Stimulated activated CD4-positive, alpha-beta T cell treated with anti-CD3 and anti-CD28 coated beads, Interleukin-1b, Interleukin-23, amount 100 ng/mL, for 4 hours (primary cell): ENCODE data around the gene MRM1.

Experiments
- DNase-seq, 2 donors: peaks; one replicate each; pipeline ENCODE4 v3.0.0-alpha.2; 2020; ENCODE audit warnings: low read depth in 2 of 2

MRM1 gene, protein sequence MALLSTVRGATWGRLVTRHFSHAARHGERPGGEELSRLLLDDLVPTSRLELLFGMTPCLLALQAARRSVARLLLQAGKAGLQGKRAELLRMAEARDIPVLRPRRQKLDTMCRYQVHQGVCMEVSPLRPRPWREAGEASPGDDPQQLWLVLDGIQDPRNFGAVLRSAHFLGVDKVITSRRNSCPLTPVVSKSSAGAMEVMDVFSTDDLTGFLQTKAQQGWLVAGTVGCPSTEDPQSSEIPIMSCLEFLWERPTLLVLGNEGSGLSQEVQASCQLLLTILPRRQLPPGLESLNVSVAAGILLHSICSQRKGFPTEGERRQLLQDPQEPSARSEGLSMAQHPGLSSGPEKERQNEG

DNA sequence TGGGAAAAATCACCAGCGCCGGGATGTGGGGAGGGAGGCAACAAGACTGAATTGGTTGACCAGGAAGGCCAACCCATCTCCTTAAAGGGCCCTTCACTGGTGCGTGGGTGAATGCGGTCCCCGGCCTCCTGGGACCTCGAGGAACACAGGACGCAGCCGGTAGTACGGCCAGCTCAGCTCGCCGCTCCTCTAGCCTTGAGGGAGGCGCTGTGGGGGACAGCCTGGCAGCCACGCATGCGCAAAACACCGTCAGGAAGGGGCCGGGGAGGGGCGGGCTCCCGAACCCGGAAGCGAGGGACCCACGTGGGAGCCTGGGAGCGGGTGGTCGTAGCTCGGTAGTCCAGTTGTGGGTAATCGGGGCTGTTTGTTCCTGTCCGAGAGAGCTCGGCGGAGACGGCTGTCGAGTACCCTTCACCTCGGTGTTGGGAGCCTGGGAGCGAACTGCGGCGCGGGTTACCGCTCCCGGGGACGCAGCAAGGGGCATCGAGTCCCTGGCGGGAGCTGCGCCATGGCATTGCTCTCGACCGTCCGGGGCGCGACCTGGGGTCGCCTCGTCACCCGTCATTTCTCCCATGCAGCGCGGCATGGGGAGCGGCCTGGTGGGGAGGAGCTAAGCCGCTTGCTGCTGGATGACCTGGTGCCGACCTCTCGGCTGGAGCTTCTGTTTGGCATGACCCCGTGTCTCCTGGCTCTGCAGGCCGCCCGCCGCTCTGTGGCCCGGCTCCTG lies at the start of gene MRM1:
Gene MRM1, plus strand, starts transcription at position 281 of the 727 bp plus-strand sequence. Its CDS starts 228 bp downstream, at position 509.
- peak; percentile 93 for DNase-seq

DNA sequence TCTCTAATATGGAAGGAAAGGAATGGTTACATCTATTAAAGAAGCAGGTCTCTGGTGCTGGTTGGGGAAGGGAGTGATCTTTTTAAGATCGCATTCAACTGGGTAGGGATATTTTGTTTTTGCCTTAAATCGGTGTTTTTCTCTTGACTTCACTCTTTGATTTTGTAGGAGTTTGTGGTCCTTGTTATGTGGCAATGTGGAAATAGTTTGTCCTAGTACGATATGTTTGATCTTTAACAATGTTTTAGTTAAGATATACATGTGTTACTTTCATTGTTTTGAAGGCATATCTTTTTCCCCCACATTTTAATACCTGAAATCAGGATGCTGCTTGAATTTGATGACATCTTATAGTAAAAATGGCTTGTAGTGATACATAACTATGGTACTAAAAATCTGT lies 47.9 kb upstream of the MRM1 start:
- no peak for DNase-seq

DNA sequence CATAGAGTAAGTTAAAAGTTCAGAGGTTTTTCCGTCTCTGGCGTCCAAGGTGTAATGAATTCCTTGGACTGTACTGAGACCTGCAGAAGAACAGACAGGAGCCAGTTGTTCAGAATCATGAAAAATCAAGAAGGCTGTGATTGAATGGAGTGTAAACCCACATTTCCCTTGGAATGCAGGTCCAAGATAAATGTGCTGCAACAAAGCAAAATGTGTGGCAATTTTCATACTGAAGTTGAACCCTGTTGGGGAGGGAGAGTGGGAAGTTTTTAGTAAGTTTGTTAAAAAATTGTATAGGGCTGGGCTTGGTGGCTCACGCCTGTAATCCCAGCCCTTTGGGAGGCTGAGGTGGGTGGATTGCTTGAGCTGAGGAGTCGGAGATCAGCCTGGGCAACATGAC lies 35.3 kb upstream of the MRM1 start:
- DNase-seq: no peak

DNA sequence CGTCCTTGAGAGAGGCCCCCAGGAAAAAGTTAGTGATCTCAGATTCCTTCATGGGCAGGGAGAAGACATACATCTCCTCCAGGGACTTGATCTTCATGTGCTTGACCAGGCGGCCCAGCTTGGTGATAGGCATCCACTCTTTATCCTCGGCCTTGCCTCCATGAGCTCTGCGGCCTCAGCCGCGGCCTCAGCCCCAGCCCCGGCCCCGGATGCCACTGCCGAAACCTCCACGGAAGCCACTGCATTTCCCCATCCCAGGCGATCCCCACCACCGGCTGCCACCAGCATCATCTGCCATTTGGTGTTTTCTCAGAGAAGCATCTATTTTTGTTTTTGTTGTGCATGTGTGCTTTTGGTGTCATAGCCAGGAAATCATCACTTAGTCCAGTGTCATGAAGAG lies 26.4 kb upstream of the MRM1 start:
- no peak for DNase-seq

DNA sequence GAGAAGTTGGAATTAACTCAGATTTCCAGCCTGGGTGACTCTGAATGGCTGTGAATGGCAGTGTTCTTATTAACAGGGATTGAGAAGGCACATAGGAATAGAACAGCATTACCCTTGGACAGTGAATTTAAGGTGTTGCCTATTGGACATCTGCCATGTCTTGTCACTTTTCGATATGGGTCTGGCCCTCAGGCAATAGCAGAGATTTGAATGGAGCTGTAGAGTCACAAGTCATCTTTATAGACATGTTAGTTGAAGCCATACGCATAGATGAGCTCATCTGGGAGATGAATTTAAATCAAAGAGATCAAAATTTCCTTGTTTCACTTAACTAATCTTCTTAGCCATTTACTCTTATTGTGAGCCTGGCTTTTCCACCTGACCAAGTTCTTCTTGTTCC lies 24.6 kb upstream of the MRM1 start:
- DNase-seq: no peak

DNA sequence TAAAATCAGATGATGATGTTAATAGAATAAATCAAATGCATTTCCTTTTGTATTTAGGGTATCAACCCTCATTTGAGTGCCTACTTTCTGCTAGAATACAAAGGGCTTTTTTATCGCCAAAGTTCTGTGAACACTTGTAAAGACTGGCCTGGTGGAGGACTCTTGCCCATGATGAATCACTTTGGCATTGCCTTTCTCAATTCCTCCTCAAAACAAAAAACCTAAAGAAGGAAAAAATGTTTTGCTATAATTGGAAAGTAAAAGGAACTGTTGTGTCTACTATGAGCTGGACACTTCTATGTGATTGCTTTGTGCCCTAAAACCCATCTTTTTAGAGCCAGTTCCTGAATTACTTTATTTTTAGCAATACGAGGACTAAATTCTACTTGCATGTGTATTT lies 22.7 kb upstream of the MRM1 start:
- DNase-seq: no peak

DNA sequence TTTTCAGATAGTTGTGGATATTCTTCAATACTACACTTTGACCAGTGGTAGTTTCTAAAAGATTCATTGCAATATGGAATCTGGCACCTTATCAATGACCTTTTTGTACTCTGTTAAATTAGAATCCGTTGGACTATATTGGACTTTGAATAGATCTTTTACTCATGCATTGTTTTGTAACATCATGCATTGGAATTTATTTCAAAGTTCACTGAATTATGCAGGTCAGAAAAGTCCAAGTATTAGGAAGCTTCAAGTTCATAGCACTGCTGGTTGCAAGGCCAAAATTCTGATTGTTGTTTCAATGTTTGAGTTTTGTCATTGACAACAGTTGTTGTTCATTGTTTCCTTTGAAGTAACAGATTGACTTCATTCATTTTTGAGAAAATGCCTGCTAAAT lies 17.6 kb upstream of the MRM1 start:
- DNase-seq: no peak

DNA sequence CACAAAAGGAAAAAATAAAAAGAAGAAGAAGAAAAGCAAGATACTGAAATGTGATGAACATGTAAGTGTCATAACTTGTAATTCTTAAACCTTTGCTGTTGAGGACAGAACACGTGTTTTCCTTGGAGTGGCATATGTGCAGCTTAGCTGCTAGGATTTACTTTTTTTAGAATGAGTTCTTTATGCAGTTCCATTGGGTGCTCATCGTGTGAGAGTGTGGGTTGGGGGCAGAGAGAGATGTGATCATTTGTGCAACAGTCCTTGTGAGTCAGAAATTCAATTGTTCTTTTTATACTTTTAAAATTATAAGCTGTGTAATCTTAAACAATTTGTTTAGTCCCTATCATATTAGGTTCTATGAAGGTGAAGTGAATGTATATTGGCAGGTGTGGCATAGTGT lies 15.2 kb upstream of the MRM1 start:
- no peak for DNase-seq

DNA sequence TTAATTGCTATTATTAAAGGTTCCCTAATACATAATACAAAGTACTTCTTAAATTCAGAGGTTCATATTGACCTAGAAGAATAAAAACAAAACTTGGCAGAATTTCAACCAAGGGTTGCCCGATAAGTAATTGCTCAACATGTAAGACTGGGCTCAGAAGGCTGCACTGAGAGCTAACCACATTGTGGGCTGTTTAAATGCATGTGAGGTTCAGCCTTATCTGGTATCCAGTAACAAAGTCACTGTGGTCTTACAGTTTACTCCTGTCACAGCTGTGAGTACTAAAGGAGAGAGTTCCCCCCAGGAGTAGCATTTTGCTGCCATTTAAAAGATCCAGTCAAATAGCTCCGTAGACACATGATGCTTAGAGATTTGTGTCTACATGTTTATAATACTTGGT lies 11.3 kb upstream of the MRM1 start:
- DNase-seq: no peak

DNA sequence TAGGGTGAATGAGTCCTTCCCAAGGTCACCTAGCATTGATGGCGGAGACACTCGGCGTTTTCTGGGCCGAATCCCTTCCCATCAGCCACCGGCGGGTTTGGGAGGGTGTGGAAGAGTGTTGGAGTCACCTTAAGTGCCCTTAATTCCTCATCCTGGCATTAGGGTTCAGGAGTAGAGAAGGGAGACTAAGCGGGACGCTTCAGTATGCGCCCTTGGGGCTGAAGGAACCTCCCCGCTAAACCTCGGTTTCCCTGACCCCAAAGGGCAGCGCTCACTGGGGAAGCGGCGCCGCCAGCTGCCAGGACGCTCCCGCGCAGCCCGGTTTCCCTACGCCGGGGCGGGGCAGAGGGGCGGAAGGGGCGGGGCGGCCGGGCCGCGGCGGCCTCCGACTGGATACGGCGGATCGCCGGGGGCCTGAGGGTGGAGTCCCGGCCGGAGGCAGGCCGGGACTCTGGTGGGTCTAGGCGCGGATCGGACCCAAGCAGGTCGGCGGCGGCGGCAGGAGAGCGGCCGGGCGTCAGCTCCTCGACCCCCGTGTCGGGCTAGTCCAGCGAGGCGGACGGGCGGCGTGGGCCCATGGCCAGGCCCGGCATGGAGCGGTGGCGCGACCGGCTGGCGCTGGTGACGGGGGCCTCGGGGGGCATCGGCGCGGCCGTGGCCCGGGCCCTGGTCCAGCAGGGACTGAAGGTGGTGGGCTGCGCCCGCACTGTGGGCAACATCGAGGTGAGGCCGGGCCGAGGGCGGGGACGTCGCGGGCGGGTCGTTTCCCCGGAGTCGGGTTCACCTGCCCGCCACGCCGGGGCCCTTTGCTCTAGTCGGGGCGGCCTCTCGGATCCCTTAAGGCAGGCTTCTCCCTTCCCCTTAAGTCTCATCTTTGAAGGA lies 9.7 kb upstream of the MRM1 start, which contains the start of gene DHRS11:
Gene DHRS11, plus strand, starts transcription at position 446 of the 882 bp plus-strand sequence. Its CDS starts 131 bp downstream, at position 577.
- DNase-seq: peak; percentile 61 to 86

DNA sequence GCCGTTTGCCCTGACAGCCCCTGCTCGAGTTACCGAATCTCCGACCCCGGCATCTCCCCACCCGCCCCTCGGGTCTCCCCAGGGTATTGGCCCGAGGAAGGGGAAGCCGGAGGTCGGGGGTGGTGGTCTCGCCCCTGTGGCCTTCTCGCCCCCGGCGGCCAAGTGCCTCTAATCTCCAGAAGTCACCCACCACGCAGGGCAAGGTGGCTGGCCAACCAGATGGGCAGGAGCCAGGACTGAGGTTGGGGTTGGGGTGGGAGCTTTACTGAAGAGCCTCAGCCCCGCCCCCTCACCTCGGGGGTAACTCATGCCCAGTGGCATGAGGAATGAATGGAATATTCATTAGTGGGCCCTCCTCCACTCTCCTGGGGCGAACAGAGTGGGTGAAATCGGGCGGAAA lies 9.1 kb upstream of the MRM1 start:
- DNase-seq: no peak

DNA sequence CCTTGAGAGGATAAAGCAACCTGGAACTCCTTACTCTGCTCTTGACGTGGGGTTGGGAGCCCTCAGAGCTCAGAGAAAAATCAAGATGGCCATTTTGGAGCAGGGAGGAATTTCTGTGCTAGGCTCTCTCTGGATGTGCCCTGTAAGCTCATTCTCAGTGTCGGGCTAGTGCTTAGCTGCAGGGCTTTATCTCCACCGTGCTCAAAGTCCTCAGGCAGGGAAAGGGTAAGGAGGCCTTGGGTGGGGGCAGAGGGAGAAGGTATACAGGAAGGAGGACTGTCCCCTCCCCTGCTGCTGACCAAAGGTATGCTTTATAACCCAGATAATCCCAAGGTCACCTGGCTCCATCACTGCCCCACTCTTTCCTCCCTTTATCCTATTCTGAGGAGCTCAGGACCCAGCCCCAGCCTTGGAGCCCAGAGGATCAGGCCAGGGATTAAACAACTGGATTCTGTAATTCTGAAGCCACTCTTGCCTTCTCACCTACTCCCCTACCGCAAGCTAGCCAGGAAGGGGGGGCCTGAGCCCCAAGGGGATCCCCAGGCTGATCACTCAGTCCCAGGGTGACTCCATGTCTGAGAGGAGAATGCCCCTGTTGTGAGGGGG lies 8.6 kb upstream of the MRM1 start:
- DNase-seq: no peak

DNA sequence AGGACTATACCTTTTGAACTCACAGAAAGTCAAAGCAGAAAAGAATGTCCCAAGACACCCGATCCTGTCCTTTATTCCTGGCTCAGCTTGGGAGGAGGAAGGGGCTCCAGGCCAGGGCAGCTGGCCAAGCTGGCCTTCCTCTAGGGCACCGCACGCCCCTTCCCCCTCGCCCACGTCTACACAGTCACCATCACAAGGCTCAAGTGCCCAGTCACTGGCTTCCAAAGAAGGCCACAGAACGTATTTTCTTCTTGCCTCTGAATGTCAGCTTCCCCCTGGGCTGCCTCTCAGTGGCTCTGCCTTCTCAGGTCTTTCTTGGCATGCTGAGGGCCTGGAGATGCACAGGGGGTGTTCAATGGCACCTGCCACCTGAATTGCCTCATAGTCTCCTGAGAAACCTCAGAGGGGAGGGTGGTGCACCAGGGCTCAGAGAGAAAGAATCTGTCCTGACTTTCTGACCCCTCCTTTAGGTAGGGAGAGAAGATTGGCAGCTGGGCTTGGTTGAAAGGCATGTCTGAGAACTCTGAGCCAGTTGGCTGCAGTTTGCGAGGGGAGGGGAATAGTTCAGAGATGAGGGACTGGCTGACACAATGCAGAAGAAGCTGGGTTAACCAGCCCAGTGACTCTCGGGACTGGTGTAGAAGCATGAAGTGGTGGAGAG lies 7.6 kb upstream of the MRM1 start:
- no peak for DNase-seq

DNA sequence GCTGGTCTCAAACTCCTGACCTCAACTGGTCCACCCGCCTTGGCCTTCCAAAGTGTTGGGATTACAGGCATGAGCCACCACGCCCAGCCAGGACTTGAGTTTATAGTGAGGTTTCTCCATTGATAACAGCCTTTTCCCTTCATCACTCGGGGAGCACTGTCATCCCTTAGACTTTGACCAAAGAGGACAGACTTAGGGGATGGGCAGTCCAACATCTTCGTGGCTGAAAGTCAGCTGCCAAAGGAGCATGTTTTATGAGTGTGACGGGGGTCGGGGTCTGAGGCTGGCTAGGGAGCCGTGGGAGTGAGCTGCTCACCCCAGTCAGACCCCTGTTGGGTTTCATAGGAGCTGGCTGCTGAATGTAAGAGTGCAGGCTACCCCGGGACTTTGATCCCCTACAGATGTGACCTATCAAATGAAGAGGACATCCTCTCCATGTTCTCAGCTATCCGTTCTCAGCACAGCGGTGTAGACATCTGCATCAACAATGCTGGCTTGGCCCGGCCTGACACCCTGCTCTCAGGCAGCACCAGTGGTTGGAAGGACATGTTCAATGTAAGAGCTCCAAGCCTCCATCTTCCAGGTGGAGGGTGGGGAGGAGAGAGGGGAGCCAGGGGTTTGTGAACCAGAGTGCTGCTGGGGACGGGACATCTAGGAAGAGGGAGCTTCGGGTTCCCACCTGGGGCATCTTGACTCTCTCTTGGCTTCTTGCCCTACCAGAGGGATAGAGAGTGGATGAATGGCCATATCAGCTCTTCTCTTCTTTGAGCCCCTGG lies 6.6 kb upstream of the MRM1 start:
- DNase-seq: no peak

DNA sequence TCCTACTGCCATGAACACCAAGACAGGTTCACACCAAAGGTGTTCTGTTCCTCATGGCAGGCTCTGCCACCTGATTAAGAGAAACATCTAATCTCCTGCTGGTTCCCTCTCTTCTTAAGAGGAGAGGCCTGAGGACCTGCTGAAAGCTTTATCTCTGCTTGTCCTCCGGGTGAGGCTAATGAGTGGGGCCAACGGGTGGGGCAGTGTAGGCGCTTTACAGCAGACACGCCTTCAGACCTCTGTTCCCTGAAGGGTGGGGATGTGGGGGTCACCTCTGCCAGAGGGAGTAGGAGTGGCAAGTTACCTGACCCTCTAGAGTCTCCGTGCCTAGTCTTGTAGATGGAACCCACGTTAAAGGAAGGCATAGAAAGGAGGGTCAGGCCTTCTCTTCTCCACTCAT lies 4.2 kb upstream of the MRM1 start:
- no peak for DNase-seq

DNA sequence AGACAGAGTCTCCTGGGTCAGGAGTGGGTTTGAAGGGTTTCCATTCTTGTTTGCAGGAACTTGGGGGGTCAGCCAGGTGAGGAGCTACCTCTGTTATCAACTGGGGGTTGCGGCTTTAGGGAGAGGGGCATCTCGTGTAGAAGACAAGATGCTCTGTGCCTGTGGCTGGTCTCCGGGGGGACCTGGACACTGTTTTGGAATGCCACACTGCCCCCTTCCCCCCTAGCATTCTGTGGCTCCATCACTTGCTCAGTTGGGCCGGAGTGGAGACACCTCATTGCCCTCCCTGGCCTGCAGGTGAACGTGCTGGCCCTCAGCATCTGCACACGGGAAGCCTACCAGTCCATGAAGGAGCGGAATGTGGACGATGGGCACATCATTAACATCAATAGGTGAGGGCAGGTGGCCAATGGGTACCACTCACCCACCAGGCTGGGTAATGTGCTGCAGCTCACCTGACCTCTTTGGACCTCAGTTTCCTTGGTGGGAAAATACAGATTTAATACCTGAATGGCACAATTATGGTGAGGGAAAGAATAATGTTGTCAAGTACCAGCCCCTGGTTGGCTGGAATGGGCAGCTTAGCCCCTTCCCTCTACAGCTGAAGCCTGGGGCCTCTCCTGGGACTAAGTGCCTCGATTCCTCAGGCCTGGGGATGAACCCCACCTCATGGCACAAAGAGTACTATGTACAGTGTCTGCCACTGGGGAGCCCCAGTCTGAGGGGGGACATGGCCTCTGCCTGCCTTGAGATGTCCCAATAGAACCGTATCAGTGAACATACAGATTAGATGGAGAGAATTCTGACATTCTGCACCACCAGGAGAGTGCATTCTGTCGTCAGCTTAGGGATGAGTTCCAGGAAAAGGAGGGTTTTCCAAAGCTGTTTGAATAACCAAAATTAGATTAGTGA lies 3.3 kb upstream of the MRM1 start:
- DNase-seq: no peak

DNA sequence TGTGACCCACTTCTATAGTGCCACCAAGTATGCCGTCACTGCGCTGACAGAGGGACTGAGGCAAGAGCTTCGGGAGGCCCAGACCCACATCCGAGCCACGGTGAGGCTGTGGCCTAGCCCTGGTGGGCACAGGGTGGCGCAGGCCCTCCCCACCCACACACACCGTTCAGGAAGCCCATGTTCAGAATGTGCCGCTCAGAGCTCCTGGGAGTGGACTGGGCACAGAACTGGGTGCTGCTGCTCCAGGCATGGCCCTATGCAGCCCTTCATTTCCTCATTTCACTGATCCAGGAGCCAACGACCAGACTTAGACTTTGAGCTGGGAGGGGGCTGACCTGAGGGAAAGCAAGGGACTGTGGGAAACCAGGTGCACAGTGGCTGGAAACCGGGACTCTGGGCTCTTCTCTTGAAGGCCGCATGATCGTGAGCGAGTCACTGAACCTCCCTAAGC lies 2.4 kb upstream of the MRM1 start:
- DNase-seq: no peak

DNA sequence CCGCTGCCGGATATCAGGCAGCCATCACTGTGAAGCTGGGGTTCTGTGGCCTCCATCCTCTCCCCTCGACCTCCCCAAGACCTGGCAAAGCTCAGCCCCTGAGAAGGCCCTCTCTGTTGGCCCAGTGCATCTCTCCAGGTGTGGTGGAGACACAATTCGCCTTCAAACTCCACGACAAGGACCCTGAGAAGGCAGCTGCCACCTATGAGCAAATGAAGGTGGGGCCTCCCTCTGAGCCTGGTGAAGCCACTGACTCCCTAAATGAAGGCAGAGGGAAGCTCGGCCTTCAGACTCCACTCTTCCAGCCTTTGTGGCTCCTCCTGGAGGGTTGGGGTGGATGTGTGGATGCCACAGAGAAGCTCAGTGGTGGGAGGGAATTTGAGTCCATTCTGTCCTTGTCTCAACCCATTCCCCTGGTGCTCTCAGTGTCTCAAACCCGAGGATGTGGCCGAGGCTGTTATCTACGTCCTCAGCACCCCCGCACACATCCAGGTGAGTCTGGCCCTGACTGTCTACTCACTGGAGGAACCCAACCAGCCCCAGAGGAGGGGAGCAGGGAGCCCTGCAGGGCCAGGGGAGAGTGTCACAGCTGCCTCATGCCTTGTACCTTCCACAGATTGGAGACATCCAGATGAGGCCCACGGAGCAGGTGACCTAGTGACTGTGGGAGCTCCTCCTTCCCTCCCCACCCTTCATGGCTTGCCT lies 1.7 kb upstream of the MRM1 start:
- no peak for DNase-seq

DNA sequence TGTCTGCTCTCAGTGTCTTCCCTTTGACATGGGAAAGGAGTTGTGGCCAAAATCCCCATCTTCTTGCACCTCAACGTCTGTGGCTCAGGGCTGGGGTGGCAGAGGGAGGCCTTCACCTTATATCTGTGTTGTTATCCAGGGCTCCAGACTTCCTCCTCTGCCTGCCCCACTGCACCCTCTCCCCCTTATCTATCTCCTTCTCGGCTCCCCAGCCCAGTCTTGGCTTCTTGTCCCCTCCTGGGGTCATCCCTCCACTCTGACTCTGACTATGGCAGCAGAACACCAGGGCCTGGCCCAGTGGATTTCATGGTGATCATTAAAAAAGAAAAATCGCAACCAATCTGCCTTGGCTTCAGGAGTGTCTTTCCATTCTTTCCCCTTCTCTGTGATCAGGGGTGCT lies 918 bp upstream of the MRM1 start:
- no peak for DNase-seq
